T-helper 22 cell (primary cell): ENCODE measurements around the gene SAP30BP.
"Not testable (repeated sequence)": the region's sequence is repeated elsewhere in the genome, so short reads cannot be mapped to it uniquely, and the experiment has no call there.

Experiments
- DNase-seq: peaks from one replicate; pipeline ENCODE4 v3.0.0-alpha.2; 2020; ENCODE audit warnings: low read depth

The SAP30BP gene

GRCh38 chr17:75633486-75634375 lies 33.4 kb upstream of the SAP30BP start:
- no peak for DNase-seq

- DNase-seq, result no peak
These were observed 32.8 kb upstream of the SAP30BP start for GRCh38 chr17:75634376-75634740.

- DNase-seq, result no peak
These were observed 32.2 kb upstream of the SAP30BP start for GRCh38 chr17:75634754-75635609.

- no peak for DNase-seq
These were observed 31.4 kb upstream of the SAP30BP start for GRCh38 chr17:75635610-75636202.

GRCh38 chr17:75636381-75637142 lies 30.6 kb upstream of the SAP30BP start:
- no peak for DNase-seq

- DNase-seq, result no peak
These were observed 30.0 kb upstream of the SAP30BP start for GRCh38 chr17:75637143-75637538.

GRCh38 chr17:75637551-75637950 lies 29.6 kb upstream of the SAP30BP start:
- DNase-seq, result no peak

- not testable (repeated sequence) for DNase-seq
These were observed 29.1 kb upstream of the SAP30BP start for GRCh38 chr17:75638039-75638438.

- no peak for DNase-seq
These were observed 28.2 kb upstream of the SAP30BP start for GRCh38 chr17:75638893-75639292.

- DNase-seq, result no peak
These were observed 27.8 kb upstream of the SAP30BP start for GRCh38 chr17:75639327-75639726.

GRCh38 chr17:75639771-75640555 lies 27.2 kb upstream of the SAP30BP start:
- no peak for DNase-seq

GRCh38 chr17:75640556-75641119 lies 26.5 kb upstream of the SAP30BP start:
- no peak for DNase-seq

- no peak for DNase-seq
These were observed 25.8 kb upstream of the SAP30BP start for GRCh38 chr17:75641343-75641742.

- no peak for DNase-seq
These were observed 24.9 kb upstream of the SAP30BP start for GRCh38 chr17:75642182-75642783.

GRCh38 chr17:75642784-75643642 lies 24.1 kb upstream of the SAP30BP start:
- DNase-seq, result no peak

GRCh38 chr17:75643643-75644017 lies 23.5 kb upstream of the SAP30BP start:
- no peak for DNase-seq

- DNase-seq, result no peak
These were observed 21.6 kb upstream of the SAP30BP start for GRCh38 chr17:75645501-75645888.

GRCh38 chr17:75645889-75646637 lies 21.1 kb upstream of the SAP30BP start:
- no peak for DNase-seq

- DNase-seq, result no peak
These were observed 20.5 kb upstream of the SAP30BP start for GRCh38 chr17:75646638-75646992.
